ENCODE data around the gene LCLAT1. TPM values are rescaled to one million over a fixed set of nuclear protein-coding genes. Genes with fewer than 3 reads are reported as not detected.

Gene LCLAT1
- total RNA-seq, 1 donor from 2014 or later = 46.2 TPM

GRCh38 chr2:30677231-30677630 lies 230.2 kb downstream of the LCLAT1 start:
- no peaks in the 10 kb centered on the region for H3K36me3 Mint-ChIP-seq (ENCODE audit: low read depth)
- peaks cover 20% of the 10 kb centered on the region for H3K27me3 Mint-ChIP-seq (ENCODE audit: insufficient read depth)
- no peak overlapping the region for H3K27ac Mint-ChIP-seq
- no peaks in the 10 kb centered on the region for H3K4me1 Mint-ChIP-seq (ENCODE audit: low read depth)
- no peak overlapping the region for H3K4me3 Mint-ChIP-seq
- intact Hi-C loops (cut with micrococcal nuclease) = no loop called here
- no peaks in the 10 kb centered on the region for H3K9me3 Mint-ChIP-seq
- no peak for DNase-seq (ENCODE audit: low spot score)

GRCh38 chr2:30677861-30678385 lies 230.9 kb downstream of the LCLAT1 start:
- Mint-ChIP-seq H3K27ac (no peak overlapping the region), H3K4me3 (no peak overlapping the region), H3K27me3 (ENCODE audit: insufficient read depth) (peaks cover 16% of the 10 kb centered on the region), H3K4me1 (ENCODE audit: low read depth) (no peaks in the 10 kb centered on the region), H3K9me3 (no peaks in the 10 kb centered on the region), H3K36me3 (ENCODE audit: low read depth) (no peaks in the 10 kb centered on the region)
- DNase-seq (ENCODE audit: low spot score) = no peak
- intact Hi-C loops (cut with micrococcal nuclease) = no loop called here

- Mint-ChIP-seq H3K36me3 (ENCODE audit: low read depth) (no peaks in the 10 kb centered on the region), H3K4me3 (no peak overlapping the region), H3K4me1 (ENCODE audit: low read depth) (no peaks in the 10 kb centered on the region), H3K9me3 (no peaks in the 10 kb centered on the region), H3K27ac (no peak overlapping the region), H3K27me3 (ENCODE audit: insufficient read depth) (peaks cover 11% of the 10 kb centered on the region)
- intact Hi-C loops (cut with micrococcal nuclease) = no loop called here
- no peak for DNase-seq (ENCODE audit: low spot score)
Observed at GRCh38 chr2:30678410-30679137, 231.5 kb downstream of the LCLAT1 start.

GRCh38 chr2:30679426-30680088 lies 232.5 kb downstream of the LCLAT1 start:
- H3K4me1 Mint-ChIP-seq (ENCODE audit: low read depth) = no peaks in the 10 kb centered on the region
- no peak for DNase-seq (ENCODE audit: low spot score)
- intact Hi-C loops (cut with micrococcal nuclease) = no loop called here
- peaks cover 8% of the 10 kb centered on the region for H3K27me3 Mint-ChIP-seq (ENCODE audit: insufficient read depth)
- no peak overlapping the region for H3K27ac Mint-ChIP-seq
- no peaks in the 10 kb centered on the region for H3K9me3 Mint-ChIP-seq
- no peaks in the 10 kb centered on the region for H3K36me3 Mint-ChIP-seq (ENCODE audit: low read depth)
- H3K4me3 Mint-ChIP-seq = no peak overlapping the region

- intact Hi-C loops (cut with micrococcal nuclease) = no loop called here
- Mint-ChIP-seq H3K27me3 (ENCODE audit: insufficient read depth) (peaks cover 6% of the 10 kb centered on the region), H3K4me1 (ENCODE audit: low read depth) (no peaks in the 10 kb centered on the region), H3K9me3 (no peaks in the 10 kb centered on the region), H3K27ac (no peak overlapping the region), H3K36me3 (ENCODE audit: low read depth) (no peaks in the 10 kb centered on the region), H3K4me3 (no peak overlapping the region)
- DNase-seq (ENCODE audit: low spot score) = no peak
Observed at GRCh38 chr2:30680121-30680520, 233.1 kb downstream of the LCLAT1 start.

- intact Hi-C loops (cut with micrococcal nuclease) = no loop called here
- no peak for DNase-seq (ENCODE audit: low spot score)
- Mint-ChIP-seq H3K9me3 (no peaks in the 10 kb centered on the region), H3K36me3 (ENCODE audit: low read depth) (no peaks in the 10 kb centered on the region), H3K4me3 (no peak overlapping the region), H3K27me3 (ENCODE audit: insufficient read depth) (peaks cover 6% of the 10 kb centered on the region), H3K4me1 (ENCODE audit: low read depth) (no peaks in the 10 kb centered on the region), H3K27ac (no peak overlapping the region)
Observed at GRCh38 chr2:30681022-30681421, 234.0 kb downstream of the LCLAT1 start.

- Mint-ChIP-seq H3K9me3 (no peaks in the 10 kb centered on the region), H3K27me3 (ENCODE audit: insufficient read depth) (peaks cover 4% of the 10 kb centered on the region), H3K4me3 (no peak overlapping the region), H3K4me1 (ENCODE audit: low read depth) (no peaks in the 10 kb centered on the region), H3K27ac (no peak overlapping the region), H3K36me3 (ENCODE audit: low read depth) (no peaks in the 10 kb centered on the region)
- no peak for DNase-seq (ENCODE audit: low spot score)
- intact Hi-C loops (cut with micrococcal nuclease) = no loop called here
Observed at GRCh38 chr2:30683236-30683956, 236.3 kb downstream of the LCLAT1 start.

GRCh38 chr2:30684026-30684425 lies 237.0 kb downstream of the LCLAT1 start:
- intact Hi-C loops (cut with micrococcal nuclease) = no loop called here
- H3K27me3 Mint-ChIP-seq (ENCODE audit: insufficient read depth) = peaks cover 4% of the 10 kb centered on the region
- no peaks in the 10 kb centered on the region for H3K9me3 Mint-ChIP-seq
- H3K36me3 Mint-ChIP-seq (ENCODE audit: low read depth) = no peaks in the 10 kb centered on the region
- H3K4me3 Mint-ChIP-seq = no peak overlapping the region
- H3K4me1 Mint-ChIP-seq (ENCODE audit: low read depth) = no peaks in the 10 kb centered on the region
- no peak overlapping the region for H3K27ac Mint-ChIP-seq
- DNase-seq (ENCODE audit: low spot score) = no peak

- Mint-ChIP-seq H3K36me3 (ENCODE audit: low read depth) (no peaks in the 10 kb centered on the region), H3K27ac (no peak overlapping the region), H3K4me1 (ENCODE audit: low read depth) (no peaks in the 10 kb centered on the region), H3K9me3 (no peaks in the 10 kb centered on the region), H3K27me3 (ENCODE audit: insufficient read depth) (peaks cover 4% of the 10 kb centered on the region), H3K4me3 (no peak overlapping the region)
- intact Hi-C loops (cut with micrococcal nuclease) = no loop called here
- DNase-seq (ENCODE audit: low spot score) = no peak
Observed at GRCh38 chr2:30684516-30684915, 237.5 kb downstream of the LCLAT1 start.

- Mint-ChIP-seq H3K27ac (no peak overlapping the region), H3K27me3 (ENCODE audit: insufficient read depth) (peaks cover 4% of the 10 kb centered on the region), H3K4me3 (no peak overlapping the region), H3K36me3 (ENCODE audit: low read depth) (no peaks in the 10 kb centered on the region), H3K4me1 (ENCODE audit: low read depth) (no peaks in the 10 kb centered on the region), H3K9me3 (no peaks in the 10 kb centered on the region)
- no peak for DNase-seq (ENCODE audit: low spot score)
- intact Hi-C loops (cut with micrococcal nuclease) = no loop called here
Observed at GRCh38 chr2:30684996-30685395, 237.9 kb downstream of the LCLAT1 start.

- H3K27me3 Mint-ChIP-seq (ENCODE audit: insufficient read depth) = no peaks in the 10 kb centered on the region
- no peaks in the 10 kb centered on the region for H3K36me3 Mint-ChIP-seq (ENCODE audit: low read depth)
- H3K4me3 Mint-ChIP-seq = no peak overlapping the region
- no peak overlapping the region for H3K27ac Mint-ChIP-seq
- no peaks in the 10 kb centered on the region for H3K4me1 Mint-ChIP-seq (ENCODE audit: low read depth)
- H3K9me3 Mint-ChIP-seq = no peaks in the 10 kb centered on the region
- DNase-seq (ENCODE audit: low spot score) = no peak
- intact Hi-C loops (cut with micrococcal nuclease) = no loop called here
Observed at GRCh38 chr2:30686000-30686399, 239.0 kb downstream of the LCLAT1 start.

GRCh38 chr2:30686669-30687068 lies 239.6 kb downstream of the LCLAT1 start:
- H3K27ac Mint-ChIP-seq = no peak overlapping the region
- intact Hi-C loops (cut with micrococcal nuclease) = no loop called here
- no peak overlapping the region for H3K4me3 Mint-ChIP-seq
- no peak for DNase-seq (ENCODE audit: low spot score)
- no peaks in the 10 kb centered on the region for H3K9me3 Mint-ChIP-seq
- H3K36me3 Mint-ChIP-seq (ENCODE audit: low read depth) = no peaks in the 10 kb centered on the region
- no peaks in the 10 kb centered on the region for H3K27me3 Mint-ChIP-seq (ENCODE audit: insufficient read depth)
- no peaks in the 10 kb centered on the region for H3K4me1 Mint-ChIP-seq (ENCODE audit: low read depth)

- Mint-ChIP-seq H3K36me3 (ENCODE audit: low read depth) (no peaks in the 10 kb centered on the region), H3K4me3 (no peak overlapping the region), H3K4me1 (ENCODE audit: low read depth) (no peaks in the 10 kb centered on the region)
Observed at GRCh38 chr2:30688956-30689401, 241.9 kb downstream of the LCLAT1 start.

More at GRCh38 chr2:30688956-30689401, 241.9 kb downstream of the LCLAT1 start:
- Mint-ChIP-seq H3K27ac (no peak overlapping the region), H3K27me3 (ENCODE audit: insufficient read depth) (no peaks in the 10 kb centered on the region), H3K9me3 (no peaks in the 10 kb centered on the region)
- intact Hi-C loops (cut with micrococcal nuclease) = no loop called here
- no peak for DNase-seq (ENCODE audit: low spot score)

Measured in activated T-helper 1 cell treated with anti-CD3 and anti-CD28 coated beads, Interleukin-12 subunit alpha, Interleukin-12 subunit beta, Interleukin-2, Interleukin-4 antibody, amounts not matched to agents 30 ng/mL and 10 ng/mL and 1 ng/mL, durations not matched to agents 14 hours and 24 hours and 36 hours (primary cell).